HepG2 (cell line): Measurements from ENCODE around the gene GSKIP. TPM values are rescaled to one million over a fixed set of nuclear protein-coding genes. Genes with fewer than 3 reads are reported as not detected.

ENCODE experiments used
- ATAC-seq: fragments of 200-7000 bp; cut with Tn5 transposase; 3 replicates; pipeline ENCODE4 v1.9.1; 2020; ENCODE audit warnings: mild to moderate bottlenecking, moderate library complexity
- BruUV-seq: library from RNA; stranded (reverse); fragments of 400-500 nt; replicated peaks from 2 replicates; lab custom pipeline; 2021; lab: Mats Ljungman, UMichigan
- CTCF ChIA-PET: fragments of 300-600 bp; formaldehyde crosslinking; extraction: SDS; loops from one replicate; lab custom pipeline; 2021; ENCODE audit warnings: low total read pairs, inconsistent platforms, low intra/inter-chr PET ratio; lab: Yijun Ruan, JAX
- POLR2A ChIA-PET: fragments of 350-600 bp; sonication (Branson Sonifier 250); formaldehyde crosslinking; loops from one replicate; lab custom pipeline; 2020; ENCODE audit warnings: antibody characterized with exemption, inconsistent platforms; lab: Yijun Ruan, JAX
- DNase-seq: peaks from one replicate; pipeline ENCODE4 v3.0.0-alpha.2; 2015; ENCODE audit warnings: low spot score
- FAIRE-seq: peaks from 3 replicates; lab custom pipeline; 2011; peaks lifted over from hg19 to GRCh38; lab: Jason Lieb, UNC
- H2AFZ ChIP-seq: one replicate; pipeline ENCODE4 v1.6.1; 2011; ENCODE audit warnings: low read length, inconsistent platforms
- H3K27ac ChIP-seq: fragments of 300-600 bp; 3 replicates; pipeline ENCODE4 v1.8.0; 2011; ENCODE audit warnings: mixed run types, mild to moderate bottlenecking, mixed read lengths, low read length, inconsistent platforms; ENCODE audit not compliant: insufficient read depth; ENCODE audit errors: extremely low read length
- H3K27me3 ChIP-seq, 2 experiments: fragments of 200-600 bp in 1 of 2; 2 replicates in 1 of 2; 3 replicates in 1 of 2; pipeline versions ENCODE4 v1.6.0 to v1.8.0; 2011; ENCODE audit warnings: low read length in 2 of 2, mild to moderate bottlenecking in 2 of 2, moderate library complexity in 2 of 2, inconsistent platforms in 1 of 2; ENCODE audit not compliant: insufficient read depth in 2 of 2, control insufficient read depth in 1 of 2
- H3K36me3 ChIP-seq, 2 experiments: fragments of 200-600 bp in 1 of 2; replicated peaks in 1 of 2; 2 replicates in 1 of 2; 3 replicates in 1 of 2; pipeline versions ENCODE4 v1.5.1 to v1.8.0; 2011; ENCODE audit warnings: low read length in 2 of 2, inconsistent platforms in 1 of 2; ENCODE audit not compliant: insufficient read depth in 2 of 2, control insufficient read depth in 1 of 2
- H3K4me1 ChIP-seq: 2 replicates; pipeline ENCODE4 v1.5.1; 2012; ENCODE audit warnings: low read length, inconsistent platforms; ENCODE audit not compliant: insufficient read depth
- H3K4me2 ChIP-seq: 2 replicates; pipeline ENCODE4 v1.6.0; 2011; ENCODE audit warnings: low read depth, low read length, inconsistent platforms
- H3K4me3 ChIP-seq, 3 experiments: fragments of 200-600 bp in 1 of 3; sonication (generic), shearing (Covaris generic) in 1 of 3; replicated peaks in 1 of 3; 2 replicates each; pipeline ENCODE4 v1.5.1; 2011 to 2016; ENCODE audit warnings: low read length in 3 of 3, inconsistent platforms in 2 of 3, low read depth in 2 of 3, mild to moderate bottlenecking in 2 of 3, control low read depth in 1 of 3, mixed read lengths in 1 of 3; ENCODE audit not compliant: insufficient read depth in 1 of 3
- H3K79me2 ChIP-seq: one replicate; pipeline ENCODE4 v1.6.1; 2011; ENCODE audit warnings: low read length, inconsistent platforms; ENCODE audit not compliant: insufficient read depth
- H3K9ac ChIP-seq: 2 replicates; pipeline ENCODE4 v1.6.0; 2011; ENCODE audit warnings: mild to moderate bottlenecking, low read depth, low read length, inconsistent platforms; ENCODE audit not compliant: insufficient read depth
- H3K9me3 ChIP-seq: 2 replicates; pipeline ENCODE4 v1.5.1; 2012; ENCODE audit warnings: mild to moderate bottlenecking, low read length
- H4K20me1 ChIP-seq: 2 replicates; pipeline ENCODE4 v1.6.0; 2011; ENCODE audit warnings: inconsistent platforms, mild to moderate bottlenecking, low read length, moderate library complexity; ENCODE audit not compliant: insufficient read depth
- AGO1 ChIP-seq: fragments of 200-400 bp; formaldehyde crosslinking; IDR thresholded peaks from 2 replicates; pipeline ENCODE4 v1.6.1; 2017; ENCODE audit warnings: mild to moderate bottlenecking, low read depth, low read length, moderate library complexity; ENCODE audit not compliant: poor library complexity, severe bottlenecking
- CCAR2 ChIP-seq: fragments of 200-400 bp; formaldehyde crosslinking; optimal IDR thresholded peaks from 2 replicates; pipeline ENCODE3; 2018; ENCODE audit warnings: low read depth, mild to moderate bottlenecking, low read length, moderate library complexity
- HOXA9 ChIP-seq: sonication (generic); formaldehyde crosslinking; IDR thresholded peaks from 2 replicates; pipeline ENCODE4 v1.8.1; 2022; ENCODE audit warnings: missing genetic modification reagents, mild to moderate bottlenecking, moderate library complexity, borderline replicate concordance
- MXD1 ChIP-seq: sonication (generic); formaldehyde crosslinking; IDR thresholded peaks from 2 replicates; pipeline ENCODE4 v1.4.0; 2020; ENCODE audit warnings: mild to moderate bottlenecking, missing genetic modification reagents
- RFX5 ChIP-seq: IDR thresholded peaks from 2 replicates; pipeline ENCODE4 v1.6.1; 2011; ENCODE audit warnings: low read depth, low read length, improper control_type of control experiment
- UBTF ChIP-seq: sonication (generic); formaldehyde crosslinking; IDR thresholded peaks from 2 replicates; pipeline ENCODE4 v1.4.0; 2020; ENCODE audit warnings: mild to moderate bottlenecking, missing genetic modification reagents
- ZBTB14 ChIP-seq: sonication (generic); formaldehyde crosslinking; IDR thresholded peaks from 2 replicates; pipeline ENCODE4 v1.4.0; 2020; ENCODE audit warnings: missing genetic modification reagents
- ZNF83 ChIP-seq: sonication (generic); formaldehyde crosslinking; IDR thresholded peaks from 2 replicates; pipeline ENCODE4 v1.4.0; 2020; ENCODE audit warnings: missing genetic modification reagents, mild to moderate bottlenecking, borderline replicate concordance
- ZSCAN29 ChIP-seq: sonication (generic); formaldehyde crosslinking; conservative IDR thresholded peaks from 2 replicates; pipeline ENCODE4 v1.4.0; 2020; ENCODE audit warnings: mild to moderate bottlenecking, missing genetic modification reagents
- WGBS: methylation state at CpG from one replicate; pipeline ENCODE4 v1.1.6; 2017; ENCODE audit warnings: low lambda C conversion rate; 5-methylcytosine and 5-hydroxymethylcytosine counted together
- in situ Hi-C: cut with HindIII; loops from 2 replicates; pipeline ENCODE4 v1.10.0; 2017; ENCODE audit warnings: low pct_unique_long_range_greater_than_20kb; ENCODE audit not compliant: extremely low pct_ligation_motif_present
- intact Hi-C: fragments of 100-400 bp; cut with micrococcal nuclease; formaldehyde crosslinking; loops from one replicate; pipeline ENCODE4 v1.10.0; 2022; ENCODE audit not compliant: unreplicated experiment
- polyA plus RNA-seq, 8 experiments: library from polyadenylated mRNA; depleted of rRNA in 3 of 8; stranded (reverse) in 7 of 8; unstranded in 1 of 8; fragments of >200 nt; fragmentation: Illumina TruSeq in 4 of 8; extraction: Trizol in 4 of 8; gene quantifications; 2 replicates each; pipeline versions ENCODE4 v1.2.1 to v1.2.3, GENCODE V29; 2011 to 2016; ENCODE audit warnings: low read depth in 4 of 8, missing spikeins in 1 of 8, mixed read lengths in 1 of 8; ENCODE audit not compliant: insufficient read depth in 1 of 8
- total RNA-seq, 5 experiments: library from RNA; depleted of rRNA; stranded (reverse); fragments of >200 nt; fragmentation: Illumina TruSeq; extraction: Trizol; gene quantifications; 2 replicates each; pipeline ENCODE4 v1.2.3, GENCODE V29; 2016; ENCODE audit warnings: low read depth in 1 of 5

Gene GSKIP
- total and polyA plus RNA-seq, 2 of the 13 experiments (the other 11 are each of a cell fraction or from before 2014, with no cell fraction given), result 12.5 to 27.3 TPM

GRCh38 chr14:96423446-96424108, 60.3 kb downstream of the GSKIP start:
- Histone ChIP-seq H3K4me2 (peak overlapping the region; percentile 76), H3K4me3 (peak overlapping the region; percentile 30 to 70 (median 57)), H3K9ac (no peak overlapping the region), H2AFZ (no peak overlapping the region), H3K9me3 (no peaks in the 10 kb centered on the region), H3K4me1 (peaks cover 6% of the 10 kb centered on the region), H3K79me2 (no peaks in the 10 kb centered on the region), H4K20me1 (no peaks in the 10 kb centered on the region), H3K36me3 (no peaks in the 10 kb centered on the region), H3K27me3 (peaks cover 0 to 6% of the 10 kb centered on the region in 2 experiments; a peak in 2 of 5 replicates), H3K27ac (no peak overlapping the region)
- intact Hi-C loops (loop anchor here (1.0 kb wide), 3 partner anchors 113 to 323 kb away; no protein-coding TSS in a partner anchor), in situ Hi-C loops (loop anchor here (5.0 kb wide), 2 partner anchors 126 to 326 kb away; no protein-coding TSS in a partner anchor)
- ChIA-PET CTCF (interaction anchor here (1.1 to 2.8 kb wide), 3 partner anchors 126 to 323 kb away, joined by 3 to 44 read pairs (median 13); no protein-coding TSS in a partner anchor), POLR2A (no interaction called here)
- DNase-seq (no peak), FAIRE-seq (no peak), ATAC-seq (peak; percentile 80)
- WGBS, result 0% methylated on average over 1 of the region's 25 CpGs
- TF ChIP-seq CCAR2 (no peak), AGO1 (no peak), ZNF83 (CRISPR knock-in tag) (0 out of 2 replicates have a peak, but pooled peaks have one; percentile 26), MXD1 (CRISPR knock-in tag) (0 out of 2 replicates have a peak, but pooled peaks have one; percentile 45), ZSCAN29 (no peak), ZBTB14 (CRISPR knock-in tag) (no peak), HOXA9 (CRISPR knock-in tag) (no peak), UBTF (0 out of 2 replicates have a peak, but pooled peaks have one; percentile 27), RFX5 (no peak)
- no TSS peak for BruUV-seq
